ENCODE results near the gene HINT3. TPM values are rescaled to one million over a fixed set of nuclear protein-coding genes. Genes with fewer than 3 reads are reported as not detected.
A peak's percentile ranks its signal among the peaks of the same experiment; 100 is the strongest.

Gene HINT3
- total and polyA plus RNA-seq, 2 of the 13 experiments (the other 11 are each of a cell fraction or from before 2014, with no cell fraction given) = 3.1 to 22.8 TPM

GRCh38 chr6:125918681-125919566 lies 37.6 kb upstream of the HINT3 start (continued):
- no peak for TF ChIP-seq ZNF768 (CRISPR knock-in tag; IDR thresholded peaks at IDR 0.05)
- TF ChIP-seq ZNF891 (CRISPR knock-in tag; IDR thresholded peaks at IDR 0.05) = no peak
- TF ChIP-seq ZNF34 (CRISPR knock-in tag; IDR thresholded peaks at IDR 0.05; ENCODE audit: borderline replicate concordance) = no peak
- no peak for TF ChIP-seq THAP8 (CRISPR knock-in tag; IDR thresholded peaks at IDR 0.05; ENCODE audit: borderline replicate concordance)
- no peak for TF ChIP-seq ZNF713 (CRISPR knock-in tag; IDR thresholded peaks at IDR 0.05)
- TF ChIP-seq ZEB1 (IDR thresholded peaks at IDR 0.05; ENCODE audit: insufficient replicate concordance, low read depth) = no peak
- TF ChIP-seq MED13 (CRISPR knock-in tag; IDR thresholded peaks at IDR 0.05) = no peak
- TF ChIP-seq IRX3 (CRISPR knock-in tag; IDR thresholded peaks at IDR 0.05; ENCODE audit: borderline replicate concordance, low read depth) = no peak
- TF ChIP-seq ZFP62 (CRISPR knock-in tag; IDR thresholded peaks at IDR 0.05) = no peak
- no peak for TF ChIP-seq PAX8 (CRISPR knock-in tag; IDR thresholded peaks at IDR 0.05; ENCODE audit: borderline replicate concordance)
- no peak for TF ChIP-seq NRL (CRISPR knock-in tag; IDR thresholded peaks at IDR 0.05; ENCODE audit: borderline replicate concordance)
- TF ChIP-seq ELF1 (CRISPR knock-in tag; IDR thresholded peaks at IDR 0.05) = peak; percentile 74
- 0 out of 2 replicates have a peak, but pooled peaks have one; percentile 34 for TF ChIP-seq ZNF317 (CRISPR knock-in tag; IDR thresholded peaks at IDR 0.05)
- peak; percentile 18; the same call in 1 of the 2 replicates for TF ChIP-seq POGZ (CRISPR knock-in tag; IDR thresholded peaks at IDR 0.05)
- no peak for TF ChIP-seq ZNF879 (CRISPR knock-in tag; IDR thresholded peaks at IDR 0.05)
- TF ChIP-seq SUZ12 (IDR thresholded peaks at IDR 0.05; ENCODE audit: low read depth, low read length) = no peak
- no peak for TF ChIP-seq KLF13 (CRISPR knock-in tag; IDR thresholded peaks at IDR 0.05)
- TF ChIP-seq REPIN1 (CRISPR knock-in tag; IDR thresholded peaks at IDR 0.05; ENCODE audit: borderline replicate concordance, low read depth) = peak; percentile 60; the same call in 1 of the 2 replicates
- no peak for TF ChIP-seq MTA1 (CRISPR knock-in tag; IDR thresholded peaks at IDR 0.05; ENCODE audit: borderline replicate concordance)
- TF ChIP-seq GMEB1 (CRISPR knock-in tag; IDR thresholded peaks at IDR 0.05; ENCODE audit: borderline replicate concordance) = no peak
- TF ChIP-seq MTA3 (CRISPR knock-in tag; IDR thresholded peaks at IDR 0.05) = no peak
- peak; percentile 36 for TF ChIP-seq MAX (IDR thresholded peaks at IDR 0.05)
- TF ChIP-seq ZNF367 (CRISPR knock-in tag; IDR thresholded peaks at IDR 0.05; ENCODE audit: borderline replicate concordance) = no peak
- TF ChIP-seq ETS1 (CRISPR knock-in tag; IDR thresholded peaks at IDR 0.05) = no peak
